HEK293 (cell line): ENCODE measurements around the gene HRH2.

Experiments
- CTCF ChIA-PET: fragments of 350-600 bp; formaldehyde crosslinking; extraction: SDS; loops from one replicate; lab custom pipeline; 2021; ENCODE audit warnings: antibody characterized with exemption; lab: Yijun Ruan, JAX
- POLR2A ChIA-PET: fragments of 300-600 bp; formaldehyde crosslinking; extraction: SDS; loops from one replicate; lab custom pipeline; 2020; ENCODE audit warnings: antibody characterized with exemption, inconsistent platforms; lab: Yijun Ruan, JAX
- H3K27ac ChIP-seq: fragments of 200-500 bp; sonication (Bioruptor generic); 2 replicates; pipeline ENCODE4 v1.5.1; 2014; ENCODE audit warnings: low read depth, low read length, control low read depth, inconsistent platforms; ENCODE audit errors: extremely low read depth
- H3K36me3 ChIP-seq, 2 experiments: fragments of 200-500 bp in 1 of 2; sonication (Bioruptor generic) in 1 of 2; 1 replicate in 1 of 2; 2 replicates in 1 of 2; pipeline ENCODE4 v1.5.1; 2014 to 2017; ENCODE audit warnings: inconsistent platforms in 2 of 2, low read length in 2 of 2; ENCODE audit not compliant: control insufficient read depth in 2 of 2, insufficient read depth in 1 of 2
- H3K4me1 ChIP-seq: fragments of 200-500 bp; sonication (Bioruptor generic); 2 replicates; pipeline ENCODE4 v1.5.1; 2014; ENCODE audit warnings: mild to moderate bottlenecking, low read length, inconsistent platforms; ENCODE audit not compliant: control insufficient read depth, insufficient read depth
- H3K4me3 ChIP-seq: 2 replicates; pipeline ENCODE4 v1.5.1; 2011; ENCODE audit warnings: low read depth, mild to moderate bottlenecking, control low read depth, low read length, moderate library complexity
- H3K9me3 ChIP-seq: fragments of 200-500 bp; sonication (Bioruptor generic); 2 replicates; pipeline ENCODE4 v1.5.1; 2014; ENCODE audit warnings: low read depth, low read length, inconsistent platforms; ENCODE audit not compliant: control insufficient read depth, insufficient read depth
- GLI4 ChIP-seq: fragments of 450-650 bp; formaldehyde crosslinking; IDR thresholded peaks from 2 replicates; pipeline ENCODE4 v1.5.1; 2016; ENCODE audit warnings: missing biosample characterization, missing genetic modification characterization
- KLF16 ChIP-seq: fragments of 450-650 bp; formaldehyde crosslinking; IDR thresholded peaks from 2 replicates; pipeline ENCODE4 v1.5.1; 2017; ENCODE audit warnings: missing biosample characterization, missing genetic modification characterization
- YY2 ChIP-seq: fragments of 450-650 bp; formaldehyde crosslinking; IDR thresholded peaks from 2 replicates; pipeline ENCODE4 v1.5.1; 2016; ENCODE audit warnings: missing biosample characterization, missing genetic modification characterization
- ZBTB1 ChIP-seq: fragments of 450-650 bp; formaldehyde crosslinking; IDR thresholded peaks from 2 replicates; pipeline ENCODE4 v1.5.1; 2016; ENCODE audit warnings: missing biosample characterization, missing genetic modification characterization
- ZBTB17 ChIP-seq: fragments of 450-650 bp; formaldehyde crosslinking; IDR thresholded peaks from 2 replicates; pipeline ENCODE4 v1.5.1; 2016; ENCODE audit warnings: missing biosample characterization, missing genetic modification characterization
- ZFP41 ChIP-seq: fragments of 450-650 bp; formaldehyde crosslinking; IDR thresholded peaks from 2 replicates; pipeline ENCODE4 v1.5.1; 2016; ENCODE audit warnings: missing biosample characterization, missing genetic modification characterization, borderline replicate concordance
- ZFP69B ChIP-seq: fragments of 450-650 bp; formaldehyde crosslinking; IDR thresholded peaks from 2 replicates; pipeline ENCODE4 v1.5.1; 2016; ENCODE audit warnings: missing biosample characterization, missing genetic modification characterization
- ZNF10 ChIP-seq: fragments of 450-650 bp; formaldehyde crosslinking; IDR thresholded peaks from 2 replicates; pipeline ENCODE4 v1.5.1; 2017; ENCODE audit warnings: missing biosample characterization, missing genetic modification characterization
- ZNF112 ChIP-seq: fragments of 450-650 bp; formaldehyde crosslinking; IDR thresholded peaks from 2 replicates; pipeline ENCODE4 v1.5.0; 2017; ENCODE audit warnings: missing biosample characterization, missing genetic modification characterization
- ZNF132 ChIP-seq: fragments of 450-650 bp; formaldehyde crosslinking; IDR thresholded peaks from 2 replicates; pipeline ENCODE4 v1.5.1; 2017; ENCODE audit warnings: missing biosample characterization, missing genetic modification characterization, borderline replicate concordance
- ZNF184 ChIP-seq: fragments of 450-650 bp; IDR thresholded peaks from 2 replicates; pipeline ENCODE4 v1.5.1; 2018; ENCODE audit warnings: missing biosample characterization, mild to moderate bottlenecking, missing genetic modification characterization
- ZNF19 ChIP-seq: fragments of 450-650 bp; formaldehyde crosslinking; IDR thresholded peaks from 2 replicates; pipeline ENCODE4; 2016; ENCODE audit warnings: missing biosample characterization, missing genetic modification characterization, low read depth
- ZNF394 ChIP-seq: fragments of 450-650 bp; formaldehyde crosslinking; IDR thresholded peaks from 2 replicates; pipeline ENCODE4 v1.5.1; 2016; ENCODE audit warnings: missing biosample characterization, missing genetic modification characterization, mild to moderate bottlenecking, moderate library complexity, borderline replicate concordance
- ZNF501 ChIP-seq: fragments of 450-650 bp; formaldehyde crosslinking; IDR thresholded peaks from 2 replicates; pipeline ENCODE4 v1.5.1; 2016; ENCODE audit warnings: missing biosample characterization, missing genetic modification characterization
- ZNF544 ChIP-seq: fragments of 450-650 bp; formaldehyde crosslinking; IDR thresholded peaks from 2 replicates; pipeline ENCODE4 v1.5.0; 2017; ENCODE audit warnings: missing biosample characterization, missing genetic modification characterization
- ZNF548 ChIP-seq: fragments of 450-650 bp; formaldehyde crosslinking; IDR thresholded peaks from 2 replicates; pipeline ENCODE4 v1.5.1; 2016; ENCODE audit warnings: missing biosample characterization, missing genetic modification characterization
- ZNF624 ChIP-seq: fragments of 450-650 bp; formaldehyde crosslinking; IDR thresholded peaks from 2 replicates; pipeline ENCODE4 v1.5.1; 2017; ENCODE audit warnings: missing biosample characterization, missing genetic modification characterization
- ZNF677 ChIP-seq: fragments of 450-650 bp; IDR thresholded peaks from 2 replicates; pipeline ENCODE4 v1.5.0; 2018; ENCODE audit warnings: missing biosample characterization, mild to moderate bottlenecking, missing genetic modification characterization, moderate library complexity
- ZNF776 ChIP-seq: fragments of 450-650 bp; formaldehyde crosslinking; IDR thresholded peaks from 2 replicates; pipeline ENCODE4 v1.5.0; 2017; ENCODE audit warnings: missing biosample characterization, missing genetic modification characterization, borderline replicate concordance
- ZNF830 ChIP-seq: fragments of 450-650 bp; IDR thresholded peaks from 2 replicates; pipeline ENCODE4 v1.5.0; 2018; ENCODE audit warnings: missing biosample characterization, missing genetic modification characterization, low read depth, mild to moderate bottlenecking, moderate library complexity
- TF ChIP-seq, protein P1 (sequence below): fragments of 450-650 bp; formaldehyde crosslinking; IDR thresholded peaks from 2 replicates; pipeline ENCODE4 v1.5.1; 2016; ENCODE audit warnings: missing biosample characterization, missing genetic modification characterization
- TF ChIP-seq, protein P2 (sequence below): fragments of 450-650 bp; formaldehyde crosslinking; IDR thresholded peaks from 2 replicates; pipeline ENCODE4 v1.5.1; 2016; ENCODE audit warnings: missing biosample characterization, missing genetic modification characterization
- TF ChIP-seq, protein P3 (sequence below): fragments of 450-650 bp; IDR thresholded peaks from 2 replicates; pipeline ENCODE4 v1.5.1; 2018; ENCODE audit warnings: missing biosample characterization, missing genetic modification characterization
- TF ChIP-seq, protein P4 (sequence below): fragments of 450-650 bp; formaldehyde crosslinking; IDR thresholded peaks from 2 replicates; pipeline ENCODE4 v1.5.1; 2016; ENCODE audit warnings: missing biosample characterization, missing genetic modification characterization
- TF ChIP-seq, protein P5 (sequence below): fragments of 450-650 bp; formaldehyde crosslinking; IDR thresholded peaks from 2 replicates; pipeline ENCODE4 v1.5.1; 2016; ENCODE audit warnings: missing biosample characterization, missing genetic modification characterization

Gene HRH2

DNA sequence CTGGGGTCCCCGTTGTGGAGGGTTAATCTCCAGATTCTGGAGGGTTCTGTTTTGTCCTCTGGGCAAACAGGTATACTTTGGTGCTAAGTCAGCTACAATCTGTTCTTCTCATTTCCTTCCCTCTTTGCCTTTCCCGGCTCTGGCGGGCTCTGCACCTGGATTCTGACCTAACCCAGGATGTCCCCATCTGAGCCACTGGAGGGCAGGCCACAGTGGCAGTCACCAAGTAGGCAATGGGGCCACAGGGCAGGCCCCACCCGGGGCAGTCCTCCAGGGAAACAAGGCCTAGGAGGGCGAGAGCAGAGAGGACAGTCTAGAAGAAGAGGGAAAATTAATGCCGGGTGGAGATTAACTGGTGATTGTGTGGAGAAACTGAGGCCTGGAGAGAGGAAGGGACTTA is 40.4 kb upstream of the HRH2 start (continued):
- TF ChIP-seq, protein P1, sequence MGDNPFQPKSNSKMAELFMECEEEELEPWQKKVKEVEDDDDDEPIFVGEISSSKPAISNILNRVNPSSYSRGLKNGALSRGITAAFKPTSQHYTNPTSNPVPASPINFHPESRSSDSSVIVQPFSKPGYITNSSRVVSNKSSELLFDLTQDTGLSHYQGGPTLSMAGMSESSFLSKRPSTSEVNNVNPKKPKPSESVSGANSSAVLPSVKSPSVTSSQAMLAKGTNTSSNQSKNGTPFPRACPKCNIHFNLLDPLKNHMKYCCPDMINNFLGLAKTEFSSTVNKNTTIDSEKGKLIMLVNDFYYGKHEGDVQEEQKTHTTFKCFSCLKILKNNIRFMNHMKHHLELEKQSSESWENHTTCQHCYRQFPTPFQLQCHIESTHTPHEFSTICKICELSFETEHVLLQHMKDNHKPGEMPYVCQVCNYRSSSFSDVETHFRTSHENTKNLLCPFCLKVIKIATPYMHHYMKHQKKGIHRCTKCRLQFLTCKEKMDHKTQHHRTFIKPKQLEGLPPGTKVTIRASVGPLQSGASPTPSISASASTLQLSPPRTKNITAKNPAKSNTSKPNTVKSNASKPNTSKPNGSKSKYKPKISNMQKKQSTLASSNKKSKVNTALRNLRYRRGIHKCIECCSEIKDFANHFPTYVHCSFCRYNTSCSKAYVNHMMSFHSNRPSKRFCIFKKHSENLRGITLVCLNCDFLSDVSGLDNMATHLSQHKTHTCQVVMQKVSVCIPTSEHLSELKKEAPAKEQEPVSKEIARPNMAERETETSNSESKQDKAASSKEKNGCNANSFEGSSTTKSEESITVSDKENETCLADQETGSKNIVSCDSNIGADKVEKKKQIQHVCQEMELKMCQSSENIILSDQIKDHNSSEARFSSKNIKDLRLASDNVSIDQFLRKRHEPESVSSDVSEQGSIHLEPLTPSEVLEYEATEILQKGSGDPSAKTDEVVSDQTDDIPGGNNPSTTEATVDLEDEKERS (tag by site-specific recombination): no peak
- no peak for TF ChIP-seq ZNF501 (tag by site-specific recombination)

DNA sequence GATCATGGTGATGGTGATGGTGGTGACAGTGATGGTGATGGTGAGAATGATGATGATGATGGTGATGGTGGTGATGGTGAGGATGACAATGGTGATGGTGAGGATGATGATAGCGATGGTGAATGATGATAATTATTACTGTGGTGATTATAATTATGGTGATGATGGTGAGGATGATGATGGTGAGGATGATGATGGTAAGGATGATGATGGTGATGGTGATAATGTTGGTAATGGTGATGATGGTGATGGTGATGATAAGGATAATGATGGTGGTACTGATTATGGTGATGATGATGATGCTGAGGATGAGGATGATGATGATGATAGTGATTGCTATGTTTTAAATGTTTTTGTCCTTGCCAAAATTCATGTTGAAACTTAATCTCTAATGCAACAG is 37.3 kb upstream of the HRH2 start:
- ChIA-PET POLR2A (no interaction called here), CTCF (no interaction called here)
- Histone ChIP-seq H3K27ac (no peak overlapping the region), H3K4me1 (no peaks in the 10 kb centered on the region), H3K36me3 (no peaks in the 10 kb centered on the region), H3K4me3 (no peak overlapping the region), H3K9me3 (no peaks in the 10 kb centered on the region; the same call in 1 of the 2 replicates)
- TF ChIP-seq ZNF830 (no peak), KLF16 (tag by site-specific recombination) (no peak), ZNF10 (no peak), ZNF184 (tag by site-specific recombination) (no peak), ZNF394 (no peak), ZNF548 (tag by site-specific recombination) (no peak), ZNF677 (tag by site-specific recombination) (no peak), ZNF132 (tag by site-specific recombination) (no peak), ZBTB1 (tag by site-specific recombination) (no peak), ZNF776 (0 out of 2 replicates have a peak, but pooled peaks have one; percentile 22), ZNF624 (no peak)
- TF ChIP-seq, protein P2, sequence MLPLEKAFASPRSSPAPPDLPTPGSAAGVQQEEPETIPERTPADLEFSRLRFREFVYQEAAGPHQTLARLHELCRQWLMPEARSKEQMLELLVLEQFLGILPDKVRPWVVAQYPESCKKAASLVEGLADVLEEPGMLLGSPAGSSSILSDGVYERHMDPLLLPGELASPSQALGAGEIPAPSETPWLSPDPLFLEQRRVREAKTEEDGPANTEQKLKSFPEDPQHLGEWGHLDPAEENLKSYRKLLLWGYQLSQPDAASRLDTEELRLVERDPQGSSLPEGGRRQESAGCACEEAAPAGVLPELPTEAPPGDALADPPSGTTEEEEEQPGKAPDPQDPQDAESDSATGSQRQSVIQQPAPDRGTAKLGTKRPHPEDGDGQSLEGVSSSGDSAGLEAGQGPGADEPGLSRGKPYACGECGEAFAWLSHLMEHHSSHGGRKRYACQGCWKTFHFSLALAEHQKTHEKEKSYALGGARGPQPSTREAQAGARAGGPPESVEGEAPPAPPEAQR (tag by site-specific recombination): no peak
- TF ChIP-seq, protein P3, sequence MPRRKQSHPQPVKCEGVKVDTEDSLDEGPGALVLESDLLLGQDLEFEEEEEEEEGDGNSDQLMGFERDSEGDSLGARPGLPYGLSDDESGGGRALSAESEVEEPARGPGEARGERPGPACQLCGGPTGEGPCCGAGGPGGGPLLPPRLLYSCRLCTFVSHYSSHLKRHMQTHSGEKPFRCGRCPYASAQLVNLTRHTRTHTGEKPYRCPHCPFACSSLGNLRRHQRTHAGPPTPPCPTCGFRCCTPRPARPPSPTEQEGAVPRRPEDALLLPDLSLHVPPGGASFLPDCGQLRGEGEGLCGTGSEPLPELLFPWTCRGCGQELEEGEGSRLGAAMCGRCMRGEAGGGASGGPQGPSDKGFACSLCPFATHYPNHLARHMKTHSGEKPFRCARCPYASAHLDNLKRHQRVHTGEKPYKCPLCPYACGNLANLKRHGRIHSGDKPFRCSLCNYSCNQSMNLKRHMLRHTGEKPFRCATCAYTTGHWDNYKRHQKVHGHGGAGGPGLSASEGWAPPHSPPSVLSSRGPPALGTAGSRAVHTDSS (tag by site-specific recombination): peak; percentile 99
- TF ChIP-seq, protein P4, sequence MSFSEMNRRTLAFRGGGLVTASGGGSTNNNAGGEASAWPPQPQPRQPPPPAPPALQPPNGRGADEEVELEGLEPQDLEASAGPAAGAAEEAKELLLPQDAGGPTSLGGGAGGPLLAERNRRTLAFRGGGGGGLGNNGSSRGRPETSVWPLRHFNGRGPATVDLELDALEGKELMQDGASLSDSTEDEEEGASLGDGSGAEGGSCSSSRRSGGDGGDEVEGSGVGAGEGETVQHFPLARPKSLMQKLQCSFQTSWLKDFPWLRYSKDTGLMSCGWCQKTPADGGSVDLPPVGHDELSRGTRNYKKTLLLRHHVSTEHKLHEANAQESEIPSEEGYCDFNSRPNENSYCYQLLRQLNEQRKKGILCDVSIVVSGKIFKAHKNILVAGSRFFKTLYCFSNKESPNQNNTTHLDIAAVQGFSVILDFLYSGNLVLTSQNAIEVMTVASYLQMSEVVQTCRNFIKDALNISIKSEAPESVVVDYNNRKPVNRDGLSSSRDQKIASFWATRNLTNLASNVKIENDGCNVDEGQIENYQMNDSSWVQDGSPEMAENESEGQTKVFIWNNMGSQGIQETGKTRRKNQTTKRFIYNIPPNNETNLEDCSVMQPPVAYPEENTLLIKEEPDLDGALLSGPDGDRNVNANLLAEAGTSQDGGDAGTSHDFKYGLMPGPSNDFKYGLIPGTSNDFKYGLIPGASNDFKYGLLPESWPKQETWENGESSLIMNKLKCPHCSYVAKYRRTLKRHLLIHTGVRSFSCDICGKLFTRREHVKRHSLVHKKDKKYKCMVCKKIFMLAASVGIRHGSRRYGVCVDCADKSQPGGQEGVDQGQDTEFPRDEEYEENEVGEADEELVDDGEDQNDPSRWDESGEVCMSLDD (tag by site-specific recombination): no peak

DNA sequence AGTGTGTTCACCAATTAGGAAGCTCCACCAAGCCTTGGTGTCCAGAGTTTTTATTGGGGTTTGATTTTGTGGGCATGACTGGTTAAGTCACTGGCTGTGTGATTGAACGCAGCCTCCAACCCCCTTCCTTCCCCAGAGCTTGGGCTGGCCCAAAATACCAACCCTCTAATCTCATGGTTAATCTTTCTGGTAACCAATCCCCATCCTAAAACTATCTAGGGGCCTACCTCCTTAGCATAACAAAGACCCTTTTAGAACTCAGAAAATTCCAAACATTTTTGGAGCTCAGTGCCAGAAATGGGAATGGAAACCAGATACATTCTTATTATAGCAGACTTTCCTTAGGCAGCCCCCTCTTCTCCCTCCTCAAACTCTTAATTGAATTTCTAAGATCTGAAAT is 35.9 kb upstream of the HRH2 start:
- H3K4me1 ChIP-seq: no peaks in the 10 kb centered on the region
- ChIA-PET POLR2A (no interaction called here), CTCF (interaction anchor here (0.8 to 1.8 kb wide), 2 partner anchors 88 to 97 kb away, joined by 3 to 6 read pairs; no protein-coding TSS in a partner anchor)
- no peak overlapping the region for H3K27ac ChIP-seq
- no peak overlapping the region for H3K4me3 ChIP-seq
- no peaks in the 10 kb centered on the region for H3K36me3 ChIP-seq
- no peaks in the 10 kb centered on the region; the same call in 1 of the 2 replicates for H3K9me3 ChIP-seq
- TF ChIP-seq ZFP41 (no peak), YY2 (no peak), ZBTB17 (tag by site-specific recombination) (no peak), ZNF112 (tag by site-specific recombination) (no peak), ZNF544 (tag by site-specific recombination) (no peak), ZNF830 (no peak), ZNF19 (no peak), GLI4 (tag by site-specific recombination) (no peak), ZNF132 (tag by site-specific recombination) (no peak), ZFP69B (tag by site-specific recombination) (no peak)
- TF ChIP-seq, protein P5, sequence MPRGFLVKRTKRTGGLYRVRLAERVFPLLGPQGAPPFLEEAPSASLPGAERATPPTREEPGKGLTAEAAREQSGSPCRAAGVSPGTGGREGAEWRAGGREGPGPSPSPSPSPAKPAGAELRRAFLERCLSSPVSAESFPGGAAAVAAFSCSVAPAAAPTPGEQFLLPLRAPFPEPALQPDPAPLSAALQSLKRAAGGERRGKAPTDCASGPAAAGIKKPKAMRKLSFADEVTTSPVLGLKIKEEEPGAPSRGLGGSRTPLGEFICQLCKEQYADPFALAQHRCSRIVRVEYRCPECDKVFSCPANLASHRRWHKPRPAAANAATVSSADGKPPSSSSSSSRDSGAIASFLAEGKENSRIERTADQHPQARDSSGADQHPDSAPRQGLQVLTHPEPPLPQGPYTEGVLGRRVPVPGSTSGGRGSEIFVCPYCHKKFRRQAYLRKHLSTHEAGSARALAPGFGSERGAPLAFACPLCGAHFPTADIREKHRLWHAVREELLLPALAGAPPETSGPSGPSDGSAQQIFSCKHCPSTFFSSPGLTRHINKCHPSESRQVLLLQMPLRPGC: no peak
